ENCODE data around the gene ECEL1. TPM values are rescaled to one million over a fixed set of nuclear protein-coding genes. Genes with fewer than 3 reads are reported as not detected.

The ECEL1 gene
- total RNA-seq, 4 donors from 2014 or later, result 1.9 to 10.8 TPM; not detected in 2

GRCh38 chr2:232494542-232494941 lies 6.9 kb upstream of the ECEL1 start:
- DNase-seq, result no peak
- Histone ChIP-seq H3K27me3 (no peaks in the 10 kb centered on the region), H3K9me3 (no peaks in the 10 kb centered on the region), H3K27ac (no peak overlapping the region), H3K4me3 (no peak overlapping the region), H3K36me3 (no peaks in the 10 kb centered on the region), H3K4me1 (no peaks in the 10 kb centered on the region)
- TF ChIP-seq, protein P1, sequence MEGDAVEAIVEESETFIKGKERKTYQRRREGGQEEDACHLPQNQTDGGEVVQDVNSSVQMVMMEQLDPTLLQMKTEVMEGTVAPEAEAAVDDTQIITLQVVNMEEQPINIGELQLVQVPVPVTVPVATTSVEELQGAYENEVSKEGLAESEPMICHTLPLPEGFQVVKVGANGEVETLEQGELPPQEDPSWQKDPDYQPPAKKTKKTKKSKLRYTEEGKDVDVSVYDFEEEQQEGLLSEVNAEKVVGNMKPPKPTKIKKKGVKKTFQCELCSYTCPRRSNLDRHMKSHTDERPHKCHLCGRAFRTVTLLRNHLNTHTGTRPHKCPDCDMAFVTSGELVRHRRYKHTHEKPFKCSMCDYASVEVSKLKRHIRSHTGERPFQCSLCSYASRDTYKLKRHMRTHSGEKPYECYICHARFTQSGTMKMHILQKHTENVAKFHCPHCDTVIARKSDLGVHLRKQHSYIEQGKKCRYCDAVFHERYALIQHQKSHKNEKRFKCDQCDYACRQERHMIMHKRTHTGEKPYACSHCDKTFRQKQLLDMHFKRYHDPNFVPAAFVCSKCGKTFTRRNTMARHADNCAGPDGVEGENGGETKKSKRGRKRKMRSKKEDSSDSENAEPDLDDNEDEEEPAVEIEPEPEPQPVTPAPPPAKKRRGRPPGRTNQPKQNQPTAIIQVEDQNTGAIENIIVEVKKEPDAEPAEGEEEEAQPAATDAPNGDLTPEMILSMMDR (IDR thresholded peaks at IDR 0.05), result no peak
- no peak for TF ChIP-seq POLR2A (IDR thresholded peaks at IDR 0.05)
- intact Hi-C loops (cut with DNase I; ENCODE audit: low total_unique reads), result no loop called here

- TF ChIP-seq, protein P1 (IDR thresholded peaks at IDR 0.05), result no peak
- no peak for TF ChIP-seq POLR2A (IDR thresholded peaks at IDR 0.05)
- Histone ChIP-seq H3K27ac (no peak overlapping the region), H3K4me3 (no peak overlapping the region), H3K4me1 (no peaks in the 10 kb centered on the region), H3K36me3 (no peaks in the 10 kb centered on the region), H3K27me3 (no peaks in the 10 kb centered on the region), H3K9me3 (no peaks in the 10 kb centered on the region)
- intact Hi-C loops (cut with DNase I; ENCODE audit: low total_unique reads), result no loop called here
- DNase-seq, result no peak
Observed at GRCh38 chr2:232493701-232494474, 6.3 kb upstream of the ECEL1 start.

DNA sequence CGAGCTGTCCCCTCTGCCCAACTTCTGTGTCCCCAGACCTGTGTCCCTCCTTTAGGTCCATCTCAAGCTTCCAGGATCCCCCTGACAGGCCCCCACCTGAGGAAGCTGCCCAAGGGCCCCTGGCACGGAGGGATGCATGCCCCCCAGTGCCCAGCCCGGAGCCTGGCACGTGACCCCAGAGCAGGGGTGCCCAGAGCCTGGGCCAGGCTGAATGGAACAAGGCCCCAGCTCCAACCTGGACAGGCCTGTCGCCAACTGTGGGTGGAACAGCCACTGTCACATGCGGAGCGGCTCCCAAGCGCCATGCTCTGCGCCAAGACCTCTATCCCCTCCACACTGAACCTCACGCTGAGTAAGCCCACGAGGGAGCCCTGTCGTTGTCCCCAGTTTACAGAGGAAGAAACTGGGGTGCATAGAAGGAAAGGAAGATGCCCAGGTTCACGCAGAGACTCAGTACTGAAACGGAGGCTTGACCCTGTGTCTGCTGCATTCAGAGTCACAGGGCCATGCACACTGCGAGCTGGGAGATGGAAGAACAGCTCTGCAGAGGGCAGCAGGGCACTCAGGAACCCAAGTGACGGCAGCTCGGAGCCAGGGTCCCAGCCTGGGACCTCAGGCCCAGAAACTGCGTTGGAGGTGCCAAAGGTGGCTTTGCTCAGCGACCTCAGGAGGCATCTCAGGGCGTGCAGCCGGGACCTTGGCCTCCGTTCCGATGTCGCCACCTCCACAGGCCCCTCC lies 5.5 kb upstream of the ECEL1 start:
- no peak for DNase-seq
- intact Hi-C loops (cut with DNase I; ENCODE audit: low total_unique reads), result no loop called here
- Histone ChIP-seq H3K9me3 (no peaks in the 10 kb centered on the region), H3K36me3 (no peaks in the 10 kb centered on the region), H3K27ac (no peak overlapping the region), H3K27me3 (no peaks in the 10 kb centered on the region), H3K4me3 (no peak overlapping the region), H3K4me1 (no peaks in the 10 kb centered on the region)
- TF ChIP-seq, protein P1 (IDR thresholded peaks at IDR 0.05), result no peak
- TF ChIP-seq POLR2A (IDR thresholded peaks at IDR 0.05), result no peak

GRCh38 chr2:232492236-232492848 lies 4.7 kb upstream of the ECEL1 start:
- no peak for DNase-seq
- Histone ChIP-seq H3K27ac (no peak overlapping the region), H3K4me1 (no peaks in the 10 kb centered on the region), H3K36me3 (no peaks in the 10 kb centered on the region), H3K4me3 (no peak overlapping the region), H3K9me3 (no peaks in the 10 kb centered on the region), H3K27me3 (no peaks in the 10 kb centered on the region)
- intact Hi-C loops (cut with DNase I; ENCODE audit: low total_unique reads), result no loop called here
- no peak for TF ChIP-seq POLR2A (IDR thresholded peaks at IDR 0.05)

GRCh38 chr2:232491139-232491780 lies 3.6 kb upstream of the ECEL1 start:
- Histone ChIP-seq H3K27ac (no peak overlapping the region), H3K27me3 (peaks cover 0 to 5% of the 10 kb centered on the region in 2 donors), H3K9me3 (no peaks in the 10 kb centered on the region), H3K36me3 (no peaks in the 10 kb centered on the region), H3K4me1 (no peaks in the 10 kb centered on the region), H3K4me3 (no peak overlapping the region)
- no peak for TF ChIP-seq POLR2A (IDR thresholded peaks at IDR 0.05)
- TF ChIP-seq, protein P1 (IDR thresholded peaks at IDR 0.05), result no peak
- DNase-seq, result no peak
- intact Hi-C loops (cut with DNase I; ENCODE audit: low total_unique reads), result no loop called here

Measured in uterus (tissue), 4 donors.